Mesenchymal stem cell (in vitro differentiated cells and primary cell): ENCODE measurements around the gene CUEDC1.
"Not testable (repeated sequence)": the region's sequence is repeated elsewhere in the genome, so short reads cannot be mapped to it uniquely, and the experiment has no call there.

Source experiments
- DNase-seq: peaks from one replicate; pipeline ENCODE4 v3.0.0-alpha.2; 2013
- H2AFZ ChIP-seq: one replicate; pipeline ENCODE4 v1.6.1; 2013; ENCODE audit warnings: low read depth, mild to moderate bottlenecking, control low read depth, inconsistent platforms, low read length, moderate library complexity
- H2AK5ac ChIP-seq: 2 replicates; pipeline ENCODE4 v1.6.1; 2013; ENCODE audit warnings: low read length, moderate library complexity, mild to moderate bottlenecking, inconsistent platforms; ENCODE audit not compliant: severe bottlenecking
- H2BK120ac ChIP-seq: one replicate; pipeline ENCODE4 v1.6.1; 2013; ENCODE audit warnings: low read depth, mild to moderate bottlenecking, inconsistent platforms, low read length, moderate library complexity
- H2BK12ac ChIP-seq, 2 experiments: one replicate each; pipeline ENCODE4 v1.6.1; 2013; ENCODE audit warnings: inconsistent platforms in 2 of 2, low read length in 2 of 2, mild to moderate bottlenecking in 2 of 2, moderate library complexity in 2 of 2, control low read depth in 1 of 2
- H2BK15ac ChIP-seq: one replicate; pipeline ENCODE4 v1.6.1; 2013; ENCODE audit warnings: mild to moderate bottlenecking, low read depth, inconsistent platforms; ENCODE audit not compliant: poor library complexity, severe bottlenecking
- H2BK5ac ChIP-seq: 2 replicates; pipeline ENCODE4 v1.6.1; 2013; ENCODE audit warnings: low read depth, mild to moderate bottlenecking, low read length, control low read depth, inconsistent platforms; ENCODE audit not compliant: poor library complexity, severe bottlenecking
- H3K14ac ChIP-seq, 2 experiments: one replicate each; pipeline ENCODE4 v1.6.1; 2013; ENCODE audit warnings: inconsistent platforms in 2 of 2, low read length in 2 of 2, control low read depth in 1 of 2, mild to moderate bottlenecking in 1 of 2, moderate library complexity in 1 of 2
- H3K18ac ChIP-seq, 2 experiments: one replicate each; pipeline ENCODE4 v1.6.1; 2013; ENCODE audit warnings: inconsistent platforms in 2 of 2, low read length in 2 of 2, control low read depth in 1 of 2, low read depth in 1 of 2, mild to moderate bottlenecking in 1 of 2
- H3K23ac ChIP-seq, 2 experiments: one replicate each; pipeline ENCODE4 v1.6.1; 2013; ENCODE audit warnings: inconsistent platforms in 2 of 2, low read length in 2 of 2, mild to moderate bottlenecking in 2 of 2, moderate library complexity in 2 of 2, control low read depth in 1 of 2
- H3K27ac ChIP-seq: 2 replicates; pipeline ENCODE4 v1.5.1; 2013; ENCODE audit warnings: mild to moderate bottlenecking, moderate library complexity, low read length, control low read depth, inconsistent platforms; ENCODE audit not compliant: poor library complexity, severe bottlenecking
- H3K27me3 ChIP-seq, 2 experiments: 2 replicates each; pipeline versions ENCODE4 v1.6.1 to v1.7.0; 2013; ENCODE audit warnings: low read length in 2 of 2, mild to moderate bottlenecking in 2 of 2, moderate library complexity in 2 of 2, control low read depth in 1 of 2, inconsistent platforms in 1 of 2; ENCODE audit not compliant: control insufficient read depth in 1 of 2, insufficient read depth in 1 of 2
- H3K36me3 ChIP-seq, 2 experiments: 2 replicates each; pipeline versions ENCODE4 v1.6.1 to v1.7.0; 2013; ENCODE audit warnings: low read length in 2 of 2, control low read depth in 1 of 2, inconsistent platforms in 1 of 2, low read depth in 1 of 2, mild to moderate bottlenecking in 1 of 2; ENCODE audit not compliant: insufficient read depth in 2 of 2, control insufficient read depth in 1 of 2
- H3K4ac ChIP-seq, 2 experiments: one replicate each; pipeline ENCODE4 v1.6.1; 2013; ENCODE audit warnings: inconsistent platforms in 2 of 2, low read length in 2 of 2, mild to moderate bottlenecking in 2 of 2, moderate library complexity in 2 of 2, control low read depth in 1 of 2, low read depth in 1 of 2
- H3K4me1 ChIP-seq: 2 replicates; pipeline ENCODE4 v1.6.1; 2013; ENCODE audit warnings: low read depth, low read length, control low read depth; ENCODE audit not compliant: control insufficient read depth, insufficient read depth
- H3K4me2 ChIP-seq: 2 replicates; pipeline ENCODE4 v1.6.1; 2013; ENCODE audit warnings: low read length, mild to moderate bottlenecking, inconsistent platforms; ENCODE audit not compliant: poor library complexity, severe bottlenecking
- H3K4me3 ChIP-seq, 2 experiments: 2 replicates each; pipeline versions ENCODE4 v1.5.1 to v1.7.0; 2013; ENCODE audit warnings: low read length in 2 of 2, mild to moderate bottlenecking in 2 of 2, control low read depth in 1 of 2, low read depth in 1 of 2; ENCODE audit not compliant: insufficient read depth in 1 of 2
- H3K79me1 ChIP-seq: replicated peaks from 2 replicates; pipeline ENCODE4 v1.6.1; 2013; ENCODE audit warnings: mild to moderate bottlenecking, control low read depth, low read length, inconsistent platforms; ENCODE audit not compliant: poor library complexity, severe bottlenecking
- H3K9ac ChIP-seq: 2 replicates; pipeline ENCODE4 v1.7.0; 2013; ENCODE audit warnings: mild to moderate bottlenecking, low read length, moderate library complexity
- H3K9me3 ChIP-seq: 2 replicates; pipeline ENCODE4 v1.7.0; 2013; ENCODE audit warnings: mild to moderate bottlenecking, low read length; ENCODE audit not compliant: control insufficient read depth
- H4K8ac ChIP-seq: one replicate; pipeline ENCODE4 v1.6.1; 2013; ENCODE audit warnings: inconsistent platforms, mild to moderate bottlenecking, low read length, moderate library complexity
- H4K91ac ChIP-seq: one replicate; pipeline ENCODE4 v1.6.1; 2013; ENCODE audit warnings: mild to moderate bottlenecking, low read length, inconsistent platforms
- WGBS: methylation state at CpG from one replicate; pipeline ENCODE4 v1.1.7; 2013; ENCODE audit warnings: mixed read lengths; 5-methylcytosine and 5-hydroxymethylcytosine counted together

CUEDC1 gene

GRCh38 chr17:57924677-57925076 lies 30.5 kb downstream of the CUEDC1 start:
- 93% methylated on average over 2 of the region's 4 CpGs for WGBS
- Histone ChIP-seq H2BK5ac (no peak overlapping the region), H2BK12ac (no peak overlapping the region), H2BK120ac (no peak overlapping the region), H3K27ac (peak overlapping the region; percentile 44), H2AFZ (no peak overlapping the region), H3K9me3 (no peaks in the 10 kb centered on the region), H2AK5ac (peak overlapping the region; percentile 74), H4K8ac (no peak overlapping the region), H2BK15ac (no peak overlapping the region), H3K79me1 (peaks cover 22% of the 10 kb centered on the region), H3K18ac (no peak overlapping the region), H3K4me3 (no peak overlapping the region), H3K27me3 (no peaks in the 10 kb centered on the region), H3K14ac (no peak overlapping the region), H3K4me1 (peaks cover 33% of the 10 kb centered on the region), H3K4me2 (no peak overlapping the region), H3K23ac (no peak overlapping the region), H4K91ac (no peak overlapping the region), H3K4ac (no peak overlapping the region), H3K36me3 (peaks cover 6% of the 10 kb centered on the region in 2 experiments), H3K9ac (no peak overlapping the region)
- no peak for DNase-seq

GRCh38 chr17:57923182-57923872 lies 31.9 kb downstream of the CUEDC1 start:
- Histone ChIP-seq H3K9ac (no peak overlapping the region), H2BK15ac (no peak overlapping the region), H3K4me3 (no peak overlapping the region), H3K4me2 (no peak overlapping the region), H2AFZ (no peak overlapping the region), H3K79me1 (peaks cover 23% of the 10 kb centered on the region), H2BK12ac (no peak overlapping the region), H4K8ac (no peak overlapping the region), H3K4ac (no peak overlapping the region), H3K27me3 (no peaks in the 10 kb centered on the region), H2BK120ac (no peak overlapping the region), H3K4me1 (peaks cover 33% of the 10 kb centered on the region), H3K18ac (no peak overlapping the region), H3K14ac (no peak overlapping the region), H2BK5ac (no peak overlapping the region), H4K91ac (no peak overlapping the region), H2AK5ac (no peak overlapping the region), H3K36me3 (peaks cover 6% of the 10 kb centered on the region in 2 experiments), H3K9me3 (no peaks in the 10 kb centered on the region), H3K27ac (no peak overlapping the region), H3K23ac (peak overlapping the region in 1 of 2 experiments; percentile 11)
- DNase-seq = no peak
- whole genome bisulfite sequencing = 89% methylated on average over 5 of the region's 5 CpGs

DNA sequence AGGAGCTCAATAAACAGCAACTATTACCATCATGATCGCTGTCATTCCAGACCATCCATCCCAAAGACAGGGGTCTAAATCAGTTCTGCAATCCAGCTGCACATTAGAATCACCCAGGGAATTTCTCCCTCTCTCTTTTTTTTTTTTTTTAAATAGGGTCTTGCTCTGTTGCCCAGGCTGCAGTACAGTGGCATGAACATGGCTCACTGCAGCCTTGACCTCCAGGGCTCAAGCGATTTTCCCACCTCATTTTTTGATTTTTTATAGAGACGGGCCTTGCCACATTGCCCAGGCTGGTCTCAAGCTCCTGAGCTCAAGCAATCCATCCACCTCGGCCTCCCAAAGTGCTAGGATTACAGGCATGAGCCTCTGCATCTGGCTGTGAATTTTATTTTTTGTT lies 32.5 kb downstream of the CUEDC1 start:
- not testable (repeated sequence) for H2AFZ ChIP-seq, H4K8ac ChIP-seq, H3K4me2 ChIP-seq, H3K23ac ChIP-seq, H3K36me3 ChIP-seq, H3K4ac ChIP-seq, H3K27ac ChIP-seq, H3K4me3 ChIP-seq, H2AK5ac ChIP-seq, H3K14ac ChIP-seq, H2BK5ac ChIP-seq, DNase-seq, H2BK15ac ChIP-seq, H4K91ac ChIP-seq, H2BK120ac ChIP-seq, H3K9me3 ChIP-seq, H3K27me3 ChIP-seq, H2BK12ac ChIP-seq, H3K18ac ChIP-seq
- 97% methylated on average over 4 of the region's 4 CpGs for WGBS
- peaks cover 22% of the 10 kb centered on the region for H3K79me1 ChIP-seq
- H3K9ac ChIP-seq = peak overlapping the region; percentile 9
- H3K4me1 ChIP-seq = peaks cover 34% of the 10 kb centered on the region

- Histone ChIP-seq H2BK5ac (no peak overlapping the region), H2BK120ac (no peak overlapping the region), H3K36me3 (peaks cover 4 to 11% of the 10 kb centered on the region in 2 experiments), H4K8ac (peak overlapping the region; percentile 79), H3K9me3 (no peaks in the 10 kb centered on the region), H3K79me1 (peaks cover 34% of the 10 kb centered on the region), H3K9ac (peak overlapping the region; percentile 68), H3K4me3 (no peak overlapping the region), H2BK15ac (no peak overlapping the region), H3K27me3 (no peaks in the 10 kb centered on the region), H4K91ac (no peak overlapping the region), H3K14ac (no peak overlapping the region), H3K18ac (no peak overlapping the region), H2AFZ (no peak overlapping the region), H3K27ac (no peak overlapping the region), H2BK12ac (no peak overlapping the region), H3K4ac (no peak overlapping the region), H3K4me1 (peaks cover 34% of the 10 kb centered on the region), H2AK5ac (no peak overlapping the region), H3K4me2 (no peak overlapping the region), H3K23ac (no peak overlapping the region)
- 82% methylated on average over 13 of the region's 13 CpGs for WGBS
- DNase-seq = no peak
Measured at GRCh38 chr17:57920916-57921703, 34.1 kb downstream of the CUEDC1 start.
